IMR-90 (cell line): Measurements from ENCODE around the gene TGFBI.

Experiments used
- CTCF ChIP-seq: conservative IDR thresholded peaks from 2 replicates; pipeline ENCODE4 v1.5.1; 2012; ENCODE audit warnings: mild to moderate bottlenecking, low read depth, low read length, improper control_type of control experiment
- POLR2A ChIP-seq: IDR thresholded peaks from 2 replicates; pipeline ENCODE4 v1.6.1; 2012; ENCODE audit warnings: mild to moderate bottlenecking, low read depth, low read length

- TF ChIP-seq POLR2A (0 out of 2 replicates have a peak, but pooled peaks have one; percentile 11), CTCF (no peak)
Measured at GRCh38 chr5:136051486-136052220, 22.9 kb downstream of the TGFBI start.
